ENCODE data around the gene ALG3. TPM values are rescaled to one million over a fixed set of nuclear protein-coding genes. Genes with fewer than 3 reads are reported as not detected.

ALG3 gene
- total RNA-seq, 2 donors from 2014 or later = 17.6 to 24.1 TPM

- Mint-ChIP-seq H3K4me3 (no peak overlapping the region), H3K4me1 (peaks cover 3% of the 10 kb centered on the region), H3K27me3 (peaks cover 16% of the 10 kb centered on the region), H3K27ac (no peak overlapping the region), H3K36me3 (ENCODE audit: low read depth) (peaks cover 2% of the 10 kb centered on the region)
- H3K9me3 ChIP-seq (ENCODE audit: control insufficient read depth, low read length, poor library complexity, severe bottlenecking) = no peaks in the 10 kb centered on the region
- no peak for DNase-seq
- no peak for ATAC-seq
Measured at GRCh38 chr3:184236636-184237035, 12.1 kb downstream of the ALG3 start.

DNA sequence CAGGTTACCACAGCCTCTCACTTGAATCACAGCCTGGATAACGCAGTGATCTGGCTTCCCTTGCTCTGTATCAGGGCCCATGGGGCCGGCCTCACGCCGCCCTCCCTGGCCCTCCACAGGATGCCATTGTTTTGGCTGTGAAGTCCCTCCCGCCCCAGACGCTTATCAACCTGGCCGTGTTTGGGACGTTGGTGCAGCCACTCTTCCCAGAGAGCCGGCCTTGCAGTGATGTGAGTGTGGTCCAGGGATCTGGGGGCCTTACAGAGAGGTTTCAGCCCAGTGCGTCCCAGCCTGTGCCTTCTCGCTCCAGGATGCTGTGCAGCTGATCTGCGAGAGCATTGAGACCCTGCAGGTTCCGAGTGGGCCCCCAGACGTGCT lies 12.7 kb downstream of the ALG3 start:
- H3K36me3 Mint-ChIP-seq (ENCODE audit: low read depth) = peaks cover 5% of the 10 kb centered on the region
- peaks cover 9% of the 10 kb centered on the region for H3K4me1 Mint-ChIP-seq
- H3K9me3 ChIP-seq (ENCODE audit: control insufficient read depth, low read length, poor library complexity, severe bottlenecking) = no peaks in the 10 kb centered on the region
- H3K27me3 Mint-ChIP-seq = peaks cover 22% of the 10 kb centered on the region
- H3K27ac Mint-ChIP-seq = no peak overlapping the region
- no peak overlapping the region for H3K4me3 Mint-ChIP-seq
- ATAC-seq (no peak), DNase-seq (no peak)

GRCh38 chr3:184235381-184236032 lies 13.3 kb downstream of the ALG3 start:
- Mint-ChIP-seq H3K27ac (no peak overlapping the region), H3K36me3 (ENCODE audit: low read depth) (peaks cover 5% of the 10 kb centered on the region)
- no peaks in the 10 kb centered on the region for H3K9me3 ChIP-seq (ENCODE audit: control insufficient read depth, low read length, poor library complexity, severe bottlenecking)

GRCh38 chr3:184234671-184235380 lies 13.9 kb downstream of the ALG3 start:
- Mint-ChIP-seq H3K4me1 (peaks cover 12% of the 10 kb centered on the region), H3K4me3 (no peak overlapping the region), H3K27ac (no peak overlapping the region), H3K27me3 (peaks cover 25% of the 10 kb centered on the region), H3K36me3 (ENCODE audit: low read depth) (peaks cover 5% of the 10 kb centered on the region)
- H3K9me3 ChIP-seq (ENCODE audit: control insufficient read depth, low read length, poor library complexity, severe bottlenecking) = no peaks in the 10 kb centered on the region
- DNase-seq (no peak), ATAC-seq (no peak)

More at GRCh38 chr3:184235381-184236032, 13.3 kb downstream of the ALG3 start:
- ATAC-seq (no peak), DNase-seq (no peak)
- Mint-ChIP-seq H3K4me3 (no peak overlapping the region), H3K27me3 (peaks cover 25% of the 10 kb centered on the region), H3K4me1 (peaks cover 12% of the 10 kb centered on the region)

GRCh38 chr3:184234224-184234623 lies 14.5 kb downstream of the ALG3 start:
- ATAC-seq (no peak), DNase-seq (no peak)
- H3K9me3 ChIP-seq (ENCODE audit: control insufficient read depth, low read length, poor library complexity, severe bottlenecking) = no peaks in the 10 kb centered on the region
- H3K4me3 Mint-ChIP-seq = no peak overlapping the region
- peaks cover 5% of the 10 kb centered on the region for H3K36me3 Mint-ChIP-seq (ENCODE audit: low read depth)
- H3K27me3 Mint-ChIP-seq = peaks cover 25% of the 10 kb centered on the region
- H3K4me1 Mint-ChIP-seq = peaks cover 12% of the 10 kb centered on the region
- no peak overlapping the region for H3K27ac Mint-ChIP-seq

- peaks cover 5% of the 10 kb centered on the region for H3K36me3 Mint-ChIP-seq (ENCODE audit: low read depth)
- ATAC-seq (no peak), DNase-seq (no peak)
- peaks cover 12% of the 10 kb centered on the region for H3K4me1 Mint-ChIP-seq
- H3K9me3 ChIP-seq (ENCODE audit: control insufficient read depth, low read length, poor library complexity, severe bottlenecking) = no peaks in the 10 kb centered on the region
- H3K4me3 Mint-ChIP-seq = no peak overlapping the region
- H3K27ac Mint-ChIP-seq = no peak overlapping the region
- peaks cover 32% of the 10 kb centered on the region for H3K27me3 Mint-ChIP-seq
Measured at GRCh38 chr3:184233127-184233843, 15.5 kb downstream of the ALG3 start.

- Mint-ChIP-seq H3K27ac (no peak overlapping the region), H3K4me1 (peaks cover 12% of the 10 kb centered on the region), H3K36me3 (ENCODE audit: low read depth) (peaks cover 5% of the 10 kb centered on the region), H3K27me3 (peaks cover 42% of the 10 kb centered on the region), H3K4me3 (peak overlapping the region; percentile 91)
- no peaks in the 10 kb centered on the region for H3K9me3 ChIP-seq (ENCODE audit: control insufficient read depth, low read length, poor library complexity, severe bottlenecking)
- DNase-seq = no peak
- no peak for ATAC-seq
Measured at GRCh38 chr3:184231671-184232070, 17.1 kb downstream of the ALG3 start.

DNA sequence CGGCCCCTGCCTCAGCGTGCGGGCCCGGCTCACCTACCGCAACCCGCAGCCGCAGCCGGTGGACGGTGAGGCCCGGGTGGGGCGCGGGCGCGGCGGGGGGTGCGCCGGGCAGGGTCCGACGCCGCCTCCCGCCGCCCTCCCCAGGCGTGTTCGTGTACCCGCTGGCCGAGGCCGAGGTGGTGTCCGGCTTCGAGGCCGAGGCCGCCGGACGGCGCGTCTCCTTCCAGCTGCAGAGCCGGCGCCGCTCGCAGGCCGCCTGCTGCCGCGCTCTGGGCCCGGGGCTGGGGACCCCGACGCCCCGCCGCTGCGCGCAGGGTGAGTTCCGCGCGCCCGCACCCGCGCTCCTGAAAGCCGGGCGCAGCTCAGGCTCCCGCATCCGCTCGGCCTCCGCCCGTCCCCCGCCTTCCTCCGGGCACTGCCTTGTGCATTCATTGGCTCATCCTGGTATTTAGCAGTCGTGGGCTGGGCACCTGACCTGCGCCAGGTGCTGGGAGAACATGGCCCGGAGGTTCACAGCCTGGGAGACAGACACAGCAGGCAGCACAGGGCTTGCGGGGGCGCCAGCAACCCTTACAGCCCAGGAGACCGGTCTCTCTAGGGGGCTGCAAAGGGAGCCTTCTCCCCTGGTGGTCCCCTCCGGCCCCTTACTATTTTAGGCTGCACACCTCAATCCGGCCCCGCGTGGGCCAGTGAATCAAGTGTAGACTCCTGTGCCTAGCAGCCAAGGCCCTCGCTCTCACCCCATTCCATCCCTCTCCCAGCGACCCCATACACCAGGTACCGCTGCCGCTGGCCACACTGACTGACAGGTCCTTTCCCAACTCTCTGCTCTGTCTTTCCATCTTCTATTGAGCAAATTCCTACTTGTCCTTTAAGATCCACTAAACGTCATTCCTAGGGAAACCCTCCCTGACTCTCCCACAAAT lies 17.9 kb downstream of the ALG3 start:
- no peak for DNase-seq
- peaks cover 12% of the 10 kb centered on the region for H3K4me1 Mint-ChIP-seq
- no peak overlapping the region for H3K27ac Mint-ChIP-seq
- no peaks in the 10 kb centered on the region for H3K9me3 ChIP-seq (ENCODE audit: control insufficient read depth, low read length, poor library complexity, severe bottlenecking)
- ATAC-seq = no peak
- H3K4me3 Mint-ChIP-seq = peak overlapping the region; percentile 91
- peaks cover 5% of the 10 kb centered on the region for H3K36me3 Mint-ChIP-seq (ENCODE audit: low read depth)
- H3K27me3 Mint-ChIP-seq = peaks cover 50% of the 10 kb centered on the region

- H3K36me3 Mint-ChIP-seq (ENCODE audit: low read depth) = peaks cover 5% of the 10 kb centered on the region
- peaks cover 12% of the 10 kb centered on the region for H3K4me1 Mint-ChIP-seq
- peak overlapping the region; percentile 90 for H3K4me3 Mint-ChIP-seq
- H3K27ac Mint-ChIP-seq = no peak overlapping the region
- ATAC-seq (no peak), DNase-seq (no peak)
- H3K27me3 Mint-ChIP-seq = peaks cover 53% of the 10 kb centered on the region
- no peaks in the 10 kb centered on the region for H3K9me3 ChIP-seq (ENCODE audit: control insufficient read depth, low read length, poor library complexity, severe bottlenecking)
Measured at GRCh38 chr3:184230081-184230602, 18.6 kb downstream of the ALG3 start.

DNA sequence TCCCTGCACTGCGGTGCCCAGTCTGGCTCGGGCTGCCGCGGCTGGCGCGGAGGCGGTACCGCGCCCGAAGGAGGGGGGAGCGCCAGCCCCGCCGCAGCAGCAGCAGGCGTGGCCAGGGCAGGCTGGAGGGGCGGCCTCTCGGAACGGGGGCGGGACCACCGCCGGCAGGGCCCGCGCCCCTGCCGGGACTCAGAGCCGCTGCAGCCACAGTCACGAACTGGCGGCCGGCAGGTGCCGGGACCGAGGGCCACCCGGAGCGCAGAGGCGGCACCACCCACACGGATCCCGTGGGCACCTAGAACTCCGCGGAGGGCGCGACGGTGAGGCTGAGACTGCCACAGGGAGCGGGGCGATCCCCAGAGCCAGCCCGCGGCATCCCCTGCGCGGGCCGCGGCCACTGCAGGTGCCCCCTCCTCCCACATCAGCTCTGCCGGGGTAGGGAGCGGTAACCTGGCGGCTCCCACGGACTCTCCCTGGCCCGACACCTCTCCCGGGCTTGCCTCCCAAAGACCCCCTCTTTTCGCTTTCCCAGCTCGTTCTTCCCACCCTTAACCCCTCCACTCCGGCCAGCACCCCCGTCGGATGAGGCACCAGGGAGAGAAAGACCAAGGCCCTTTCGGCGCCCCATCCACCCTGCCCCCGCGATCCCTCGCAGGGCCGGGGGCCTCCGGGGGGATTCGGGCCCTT lies 19.2 kb downstream of the ALG3 start, which contains the start of gene VWA5B2:
VWA5B2 (plus strand) TSS at position 192 of the 687 bp plus-strand sequence. CDS start 944 bp downstream, outside the sequence.
- Mint-ChIP-seq H3K4me3 (peak within 1 kb of the TSS; percentile 90), H3K4me1 (peaks cover 12% of the 10 kb centered on the region), H3K27ac (no peak within 1 kb of the TSS), H3K27me3 (peaks cover 58% of the 10 kb centered on the region), H3K36me3 (ENCODE audit: low read depth) (peaks cover 5% of the 10 kb centered on the region)
- DNase-seq (peak; percentile 60 to 73 (median 72)), ATAC-seq (peak; percentile 97)
- H3K9me3 ChIP-seq (ENCODE audit: control insufficient read depth, low read length, poor library complexity, severe bottlenecking) = no peaks in the 10 kb centered on the region

DNA sequence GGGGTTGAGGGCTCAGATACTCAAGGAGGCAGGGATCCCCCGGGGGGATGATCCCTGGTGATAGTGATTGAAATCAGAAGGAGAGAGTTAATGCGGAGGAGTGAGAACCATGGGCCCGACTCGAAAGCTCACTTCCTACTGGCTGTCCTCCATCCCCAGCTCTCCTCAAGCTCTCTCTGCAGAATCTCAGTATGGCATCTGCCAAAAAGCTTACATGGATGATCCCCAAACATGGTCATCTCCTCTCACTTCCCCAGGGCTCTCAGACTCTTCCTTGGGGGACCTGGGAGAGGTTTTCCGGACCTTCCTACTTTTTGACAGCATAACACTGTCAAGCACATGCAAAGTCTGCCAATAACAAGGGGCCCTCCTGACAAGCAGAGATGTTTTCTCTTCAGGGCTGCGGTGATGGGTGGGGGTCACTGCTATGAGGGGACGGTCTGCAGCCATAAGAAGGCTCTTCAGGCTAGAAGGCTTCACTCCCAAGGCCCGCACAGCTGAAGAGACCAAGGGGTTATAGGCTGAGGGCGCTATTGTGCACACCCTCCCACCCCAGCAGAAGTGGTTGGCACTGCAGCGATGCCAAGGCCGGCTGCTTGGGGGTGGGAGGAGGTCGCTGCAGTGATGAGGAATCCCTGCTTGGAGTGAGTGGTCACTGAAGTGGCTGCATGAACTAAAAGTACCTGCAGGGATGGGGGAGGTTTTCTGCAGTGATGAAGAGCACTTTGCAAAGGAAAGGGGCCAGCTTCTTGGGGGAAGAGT lies 20.2 kb downstream of the ALG3 start:
- H3K27ac Mint-ChIP-seq = no peak overlapping the region
- no peak for DNase-seq

More for the DNA sequence above, 20.2 kb downstream of the ALG3 start:
- ATAC-seq = no peak
- peaks cover 64% of the 10 kb centered on the region for H3K27me3 Mint-ChIP-seq
- H3K4me1 Mint-ChIP-seq = peaks cover 12% of the 10 kb centered on the region
- H3K9me3 ChIP-seq (ENCODE audit: control insufficient read depth, low read length, poor library complexity, severe bottlenecking) = no peaks in the 10 kb centered on the region
- peak overlapping the region; percentile 90 for H3K4me3 Mint-ChIP-seq
- H3K36me3 Mint-ChIP-seq (ENCODE audit: low read depth) = peaks cover 5% of the 10 kb centered on the region

Measured in T-helper 17 cell (primary cell).